A549 treated with CORT108297 at 1 μM for 4 hours (cell line): Measurements from ENCODE around the gene LYPD5. TPM values are rescaled to one million over a fixed set of nuclear protein-coding genes. Genes with fewer than 3 reads are reported as not detected.

ENCODE experiments used
- total RNA-seq: library from RNA; stranded (reverse); fragments of 200-300 nt; extraction: Qiagen RNA extraction; gene quantifications from 5 replicates; pipeline ENCODE4 v1.2.3, GENCODE V29; 2022

LYPD5 gene
- total RNA-seq: 0.16 to 0.31 TPM (median 0.17 TPM) in 5 replicates

DNA sequence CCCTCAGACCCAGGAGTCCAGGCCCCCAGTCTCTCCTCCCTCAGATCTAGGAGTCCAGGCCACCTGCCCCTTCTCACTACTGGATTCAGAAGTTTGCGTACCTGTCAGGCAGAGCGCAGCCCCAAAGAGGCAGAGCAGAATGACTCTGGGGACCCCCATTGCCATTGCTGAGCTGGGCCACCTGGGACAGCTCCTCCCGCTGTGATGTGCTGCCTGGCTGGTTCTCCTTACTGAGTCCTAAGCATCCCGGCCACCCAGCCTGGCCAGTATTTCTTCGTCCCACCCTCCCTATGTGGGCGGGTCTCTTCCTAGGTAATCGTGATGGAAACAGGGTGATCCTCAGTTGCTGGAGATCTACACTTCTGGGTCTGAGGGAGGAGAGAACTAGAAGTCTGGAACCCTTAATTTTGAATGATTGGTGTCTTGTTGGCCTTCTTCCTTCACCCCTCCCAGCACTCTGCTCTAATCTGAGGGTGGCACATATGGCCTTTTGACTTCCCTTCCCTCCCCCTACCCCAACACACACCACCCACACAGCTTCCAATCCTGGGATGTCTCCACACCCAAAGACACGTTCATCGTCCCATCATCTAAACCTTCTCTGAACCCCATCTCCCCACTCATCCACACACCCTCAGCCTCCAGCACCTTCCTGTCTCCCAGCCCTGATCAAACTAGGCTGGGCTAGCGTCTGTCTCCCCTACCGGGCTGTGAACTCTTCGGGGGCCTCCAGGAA is at the start of gene LYPD5:
LYPD5 (minus strand) TSS at position 232 of the 736 bp plus-strand sequence; CDS start at position 165, 67 bp downstream.

DNA sequence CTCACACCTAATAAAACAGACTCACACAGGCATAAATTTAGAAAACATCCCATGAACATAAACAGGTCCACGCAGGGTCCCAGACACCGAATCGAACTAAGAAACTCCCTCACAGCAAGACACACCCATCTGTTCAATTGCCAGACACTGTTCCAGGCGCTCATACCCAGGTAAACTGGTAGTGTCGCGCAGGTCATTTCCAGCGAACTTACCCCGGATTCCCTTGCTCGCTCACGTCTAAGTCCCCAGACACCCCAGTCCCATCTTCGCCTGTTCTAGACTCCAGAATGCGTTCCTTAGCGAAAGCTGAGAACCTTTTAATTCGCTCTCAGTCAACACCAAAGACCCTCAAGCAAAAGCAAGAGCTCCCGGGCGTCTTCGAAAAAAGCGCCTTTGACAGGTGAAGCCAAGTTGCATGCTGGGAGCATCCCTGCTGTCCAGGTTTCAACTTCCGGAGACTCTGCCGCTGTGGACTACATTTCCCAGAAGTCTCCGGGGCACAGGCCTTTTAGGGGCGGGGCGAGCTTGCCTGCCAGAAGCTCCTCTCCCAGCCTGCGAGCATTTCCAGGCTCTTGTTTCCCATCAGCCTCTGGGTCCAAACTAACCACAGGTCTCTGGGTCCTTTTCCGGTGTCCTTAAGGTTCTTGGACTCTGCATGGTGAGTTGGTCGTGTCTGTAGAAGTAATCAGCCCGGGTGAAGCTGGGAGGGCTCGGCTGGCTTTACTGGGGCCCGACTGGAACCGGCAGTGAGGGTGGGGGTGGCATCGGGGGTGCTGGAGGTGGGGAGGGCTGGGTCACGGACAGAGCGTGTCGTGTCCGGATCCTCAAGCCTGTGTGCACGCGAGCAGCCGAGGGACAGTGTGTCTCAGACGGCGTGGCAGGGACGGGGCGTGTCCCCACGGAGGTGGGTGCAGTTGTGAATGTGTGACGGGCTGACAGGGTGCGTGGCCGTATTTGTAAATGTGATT is 24.8 kb upstream of the LYPD5 start, which contains the start of gene ZNF283:
ZNF283 (plus strand) TSS at position 535 of the 968 bp plus-strand sequence. CDS start 6,184 bp downstream, outside the sequence.

GRCh38 chr19:43780706-43781525 is 21.3 kb downstream of the LYPD5 start, which contains the start of gene KCNN4:
TSS of gene KCNN4 (minus strand) at chr19:43780973. CDS start at chr19:43780861, 112 bp downstream.

GRCh38 chr19:43754503-43755255 is 47.6 kb downstream of the LYPD5 start, which contains the start of gene SMG9:
TSS of gene SMG9 (minus strand) at chr19:43754962. CDS start at chr19:43750741, 4,221 bp downstream.

Other genes starting within 250 kb of the LYPD5 start
- gene XRCC1, start 226.9 kb downstream of the LYPD5 start, total RNA-seq: 29.4 to 33.6 TPM (median 30.5 TPM) in 5 replicates
- 0.19 to 0.35 TPM (median 0.23 TPM) in 5 replicates for gene PINLYP, start 226.6 kb downstream of the LYPD5 start, total RNA-seq
- gene IRGQ, start 206.3 kb downstream of the LYPD5 start, total RNA-seq: 4.5 to 8.2 TPM (median 5.1 TPM) in 5 replicates
- gene ZNF576, start 205.9 kb downstream of the LYPD5 start, total RNA-seq: 12.0 to 22.2 TPM (median 21.9 TPM) in 5 replicates
- 0.65 to 1.3 TPM (median 0.76 TPM) in 5 replicates for gene SRRM5, start 190.4 kb downstream of the LYPD5 start, total RNA-seq
- gene ZNF428, start 182.8 kb downstream of the LYPD5 start, total RNA-seq: 49.6 to 69.2 TPM (median 64.7 TPM) in 5 replicates
- 6.9 to 11.3 TPM (median 9.3 TPM) in 5 replicates for gene CADM4, start 162.6 kb downstream of the LYPD5 start, total RNA-seq
- gene PLAUR, start 132.3 kb downstream of the LYPD5 start, total RNA-seq: 90.0 to 104 TPM (median 102 TPM) in 5 replicates
- gene IRGC, start 86.4 kb downstream of the LYPD5 start, total RNA-seq: not detected in 5 replicates
- gene SMG9, start 47.5 kb downstream of the LYPD5 start, total RNA-seq: 52.1 to 76.4 TPM (median 65.0 TPM) in 5 replicates
- gene KCNN4, start 21.5 kb downstream of the LYPD5 start, total RNA-seq: 43.7 to 66.7 TPM (median 58.2 TPM) in 5 replicates
- 3.6 to 7.3 TPM (median 4.4 TPM) in 5 replicates for gene ZNF283, start 24.9 kb upstream of the LYPD5 start, total RNA-seq
- 0.13 to 0.44 TPM (median 0.27 TPM) in 5 replicates for gene ZNF404, start 81.5 kb upstream of the LYPD5 start, total RNA-seq
- 9.9 to 12.8 TPM (median 10.7 TPM) in 5 replicates for gene ZNF45, start 132.8 kb upstream of the LYPD5 start, total RNA-seq
- gene ZNF221, start 148.8 kb upstream of the LYPD5 start, total RNA-seq: 0.39 to 0.92 TPM (median 0.48 TPM) in 5 replicates
- 2.3 to 3.8 TPM (median 2.6 TPM) in 5 replicates for gene ZNF155, start 181.7 kb upstream of the LYPD5 start, total RNA-seq
- 2.0 to 3.6 TPM (median 2.9 TPM) in 5 replicates for gene ZNF230, start 200.5 kb upstream of the LYPD5 start, total RNA-seq
- gene ZNF222, start 222.9 kb upstream of the LYPD5 start, total RNA-seq: 2.5 to 6.1 TPM (median 3.3 TPM) in 5 replicates
- gene ZNF223, start 249.6 kb upstream of the LYPD5 start, total RNA-seq: 1.9 to 2.9 TPM (median 2.7 TPM) in 5 replicates